SK-N-MC (cell line): ENCODE measurements around the gene MS4A12.

Experiments used
- DNase-seq: peaks from one replicate; pipeline ENCODE4 v3.0.0-alpha.2; 2011; ENCODE audit warnings: low read depth, low spot score
- H3K27ac ChIP-seq: fragments of 200-600 bp; sonication (generic); 2 replicates; pipeline ENCODE4 v1.5.1; 2016; ENCODE audit warnings: mixed run types
- H3K36me3 ChIP-seq: fragments of 200-600 bp; sonication (generic); 2 replicates; pipeline ENCODE4 v1.6.1; 2017; ENCODE audit warnings: antibody characterized with exemption, low read length, mixed read lengths; ENCODE audit not compliant: insufficient read depth
- H3K4me3 ChIP-seq: fragments of 200-600 bp; sonication (generic); 2 replicates; pipeline ENCODE4 v1.5.1; 2016
- H3K9ac ChIP-seq: fragments of 200-600 bp; sonication (generic); 2 replicates; pipeline ENCODE4 v1.8.0; 2017; ENCODE audit warnings: mixed run types, mixed read lengths; ENCODE audit not compliant: insufficient read length
- H3K9me3 ChIP-seq: fragments of 200-600 bp; sonication (generic); 2 replicates; pipeline ENCODE4 v1.6.1; 2017; ENCODE audit warnings: low read depth, mild to moderate bottlenecking, antibody characterized with exemption, low read length, moderate library complexity, mixed read lengths
- EZH2 ChIP-seq: fragments of 200-600 bp; sonication (generic); IDR thresholded peaks from one replicate; pipeline ENCODE4 v1.6.1; 2017; ENCODE audit warnings: antibody characterized with exemption
- FOXP2 ChIP-seq: optimal IDR thresholded peaks from 2 replicates; pipeline ENCODE3; 2011; ENCODE audit warnings: mild to moderate bottlenecking, moderate library complexity; ENCODE audit not compliant: insufficient read depth; ENCODE audit errors: extremely low read length, control extremely low read depth
- POLR2AphosphoS5 ChIP-seq: IDR thresholded peaks from 2 replicates; pipeline ENCODE4 v1.6.1; 2012; ENCODE audit warnings: mild to moderate bottlenecking, low read depth, low read length, borderline replicate concordance

MS4A12 gene

DNA sequence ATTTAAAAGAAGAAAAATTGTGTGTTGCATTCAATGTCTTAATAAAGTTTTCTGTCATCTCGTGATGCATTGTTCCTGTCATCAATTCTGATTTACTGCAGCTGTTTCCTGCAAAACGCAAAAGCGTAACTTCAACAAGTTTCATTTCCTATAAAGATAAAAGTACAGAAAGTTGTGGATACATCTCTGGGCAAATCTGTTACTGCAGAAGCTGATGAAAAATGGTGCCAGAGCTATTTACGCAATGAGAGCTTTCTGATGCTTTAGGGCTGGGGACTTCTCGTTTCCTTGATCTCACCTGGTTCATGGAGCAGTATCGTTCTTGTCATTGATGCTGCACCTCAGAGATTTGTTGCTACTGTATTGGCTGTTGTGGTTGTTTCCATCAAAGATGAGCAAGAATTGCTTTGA, 15.5 kb upstream of the MS4A12 start:
- H3K4me3 ChIP-seq, result no peak overlapping the region
- DNase-seq, result no peak
- H3K9me3 ChIP-seq, result no peaks in the 10 kb centered on the region
- no peak overlapping the region for H3K9ac ChIP-seq
- TF ChIP-seq POLR2AphosphoS5 (no peak), FOXP2 (no peak), EZH2 (no peak)
- no peaks in the 10 kb centered on the region for H3K36me3 ChIP-seq
- H3K27ac ChIP-seq, result no peak overlapping the region

DNA sequence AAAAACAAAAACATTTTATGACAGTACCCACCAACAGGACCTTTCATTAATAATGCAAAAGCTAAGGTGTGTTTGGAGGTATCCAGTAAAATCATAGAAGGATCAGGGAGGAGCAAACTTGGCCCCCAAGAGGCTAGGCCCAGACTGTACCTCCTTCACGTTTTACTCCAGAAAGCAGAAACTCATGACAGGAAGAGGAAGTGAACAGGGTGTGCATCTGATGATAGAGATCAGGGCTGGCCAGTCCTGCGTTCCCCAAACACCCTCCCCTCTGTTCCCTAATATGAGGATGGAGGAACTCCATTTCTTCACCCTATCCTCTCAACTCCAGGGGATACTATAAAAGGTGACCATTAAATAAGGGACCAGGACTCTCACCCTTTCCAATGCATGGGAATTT, 10.2 kb upstream of the MS4A12 start:
- DNase-seq, result no peak
- Histone ChIP-seq H3K4me3 (no peak overlapping the region), H3K9ac (no peak overlapping the region), H3K9me3 (no peaks in the 10 kb centered on the region), H3K36me3 (no peaks in the 10 kb centered on the region), H3K27ac (no peak overlapping the region)
- no peak for TF ChIP-seq FOXP2
- no peak for TF ChIP-seq EZH2
- TF ChIP-seq POLR2AphosphoS5, result no peak

DNA sequence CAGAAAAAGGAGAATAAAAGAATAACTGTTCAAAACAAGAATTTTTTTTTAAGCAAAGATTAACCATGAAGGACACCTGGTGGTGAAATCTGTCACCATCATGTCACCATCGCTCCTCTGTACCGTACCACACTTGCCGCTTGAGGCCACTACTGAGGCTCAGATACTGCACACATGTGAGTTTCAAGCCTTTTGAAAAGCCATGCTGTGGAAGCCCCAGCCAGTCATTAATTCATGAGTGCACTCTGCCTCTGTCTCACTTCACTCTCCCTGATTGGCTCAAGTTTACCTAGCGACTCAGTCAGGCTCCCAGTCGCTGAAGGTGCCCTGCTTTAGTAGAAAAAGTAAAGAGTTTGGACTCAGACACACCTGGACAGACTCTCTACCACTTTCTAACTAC, 6.6 kb upstream of the MS4A12 start:
- Histone ChIP-seq H3K36me3 (no peaks in the 10 kb centered on the region), H3K9me3 (no peaks in the 10 kb centered on the region), H3K4me3 (no peak overlapping the region), H3K9ac (no peak overlapping the region), H3K27ac (no peak overlapping the region)
- no peak for DNase-seq
- TF ChIP-seq FOXP2 (no peak), POLR2AphosphoS5 (no peak), EZH2 (no peak)

DNA sequence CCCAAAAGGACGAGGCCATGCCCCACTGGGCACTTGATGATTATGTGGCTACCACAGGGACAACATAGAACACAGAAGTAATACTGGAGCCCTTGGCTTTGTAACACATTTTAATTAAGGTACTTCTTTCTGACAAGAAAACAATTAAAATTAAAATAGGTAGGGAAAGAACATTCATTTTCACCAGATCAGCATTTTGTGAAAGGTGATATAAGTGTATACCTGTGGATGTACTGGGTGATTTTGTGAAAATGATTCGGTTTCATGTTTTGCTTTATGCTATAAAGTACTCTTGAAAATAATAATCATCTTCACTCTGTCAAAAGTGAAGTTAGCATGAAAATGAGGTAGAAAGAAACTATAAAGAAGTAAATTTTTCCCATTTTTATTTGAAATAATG, 876 bp downstream of the MS4A12 start:
- DNase-seq, result no peak
- TF ChIP-seq POLR2AphosphoS5 (no peak), EZH2 (no peak), FOXP2 (no peak)

DNA sequence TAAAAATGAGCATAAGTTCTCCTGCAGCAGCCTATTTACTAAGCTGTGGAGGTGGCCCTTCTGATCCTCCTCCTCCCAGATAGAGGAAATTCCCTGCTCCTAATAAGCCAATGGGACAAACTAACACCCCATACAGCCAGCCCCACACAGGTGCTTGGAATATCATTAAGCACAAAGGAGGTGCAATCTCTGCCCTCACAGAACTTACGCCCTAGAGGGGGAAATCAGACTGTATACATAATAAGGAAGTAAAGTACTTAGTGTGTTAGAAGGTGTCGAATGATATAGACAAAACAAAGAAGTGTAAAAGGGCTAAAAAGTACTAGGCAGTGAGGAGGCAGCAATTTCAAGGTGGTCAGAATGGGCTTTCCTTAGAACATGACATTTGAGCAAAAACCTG, 5.8 kb downstream of the MS4A12 start:
- no peak overlapping the region for H3K9ac ChIP-seq
- DNase-seq, result no peak
- H3K27ac ChIP-seq, result no peak overlapping the region
- no peaks in the 10 kb centered on the region for H3K36me3 ChIP-seq
- H3K4me3 ChIP-seq, result no peak overlapping the region
- TF ChIP-seq EZH2, result no peak
- no peaks in the 10 kb centered on the region for H3K9me3 ChIP-seq

More for the DNA sequence above, 876 bp downstream of the MS4A12 start:
- Histone ChIP-seq H3K9ac (no peak overlapping the region), H3K27ac (no peak overlapping the region), H3K4me3 (no peak overlapping the region), H3K36me3 (no peaks in the 10 kb centered on the region), H3K9me3 (no peaks in the 10 kb centered on the region)

DNA sequence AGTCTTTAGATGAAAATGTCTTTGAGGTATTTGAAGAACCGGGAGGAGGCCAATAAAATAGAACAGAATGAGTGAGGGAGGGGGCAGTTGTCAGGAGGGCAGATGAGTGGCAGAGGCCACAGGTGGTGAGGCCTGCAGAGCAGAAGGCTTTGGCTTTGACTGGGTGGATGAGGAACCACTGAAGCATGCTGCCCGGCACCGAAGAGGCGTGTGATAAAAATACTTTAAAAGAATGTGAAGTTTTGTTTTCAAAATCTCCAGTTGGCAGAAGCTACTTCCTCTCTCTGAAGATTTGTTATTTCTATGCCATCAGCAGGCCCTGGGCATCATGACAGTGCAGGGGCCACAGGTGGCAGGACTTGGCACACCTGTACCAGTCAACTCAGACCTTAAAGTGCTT, 6.3 kb downstream of the MS4A12 start:
- no peak overlapping the region for H3K9ac ChIP-seq
- no peaks in the 10 kb centered on the region for H3K36me3 ChIP-seq
- H3K9me3 ChIP-seq, result no peaks in the 10 kb centered on the region
- DNase-seq, result no peak
- H3K27ac ChIP-seq, result no peak overlapping the region
- H3K4me3 ChIP-seq, result no peak overlapping the region
- TF ChIP-seq POLR2AphosphoS5, result no peak
- no peak for TF ChIP-seq FOXP2
- no peak for TF ChIP-seq EZH2

DNA sequence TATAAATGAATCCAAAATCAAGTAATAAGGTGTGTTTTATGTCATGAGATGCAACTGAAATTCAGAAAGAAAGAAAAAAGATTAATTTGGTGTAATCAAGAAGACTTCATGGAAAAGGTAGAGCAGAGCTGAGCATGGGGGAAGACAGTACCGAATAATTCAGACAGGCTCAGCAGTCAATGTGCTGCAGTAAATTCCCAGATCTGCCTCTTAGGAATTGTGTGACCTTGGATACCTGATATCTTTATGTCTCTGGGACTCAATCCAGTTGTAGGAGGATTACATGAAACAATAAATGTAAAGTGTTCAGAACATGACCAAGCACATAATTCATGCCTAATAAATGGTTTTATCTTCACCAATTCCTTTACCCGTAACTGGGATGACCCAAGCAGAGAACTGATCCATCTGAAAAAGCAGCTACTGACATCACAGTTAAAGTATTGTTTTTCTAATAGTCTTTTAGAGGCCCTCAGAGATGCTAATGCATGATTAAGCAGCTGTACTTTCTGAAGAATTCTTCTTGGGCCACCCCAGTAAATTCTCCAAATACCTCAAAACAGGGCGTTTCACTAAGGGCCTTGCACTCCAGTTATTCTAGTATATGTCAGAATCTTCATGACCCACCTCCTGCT, 7.8 kb downstream of the MS4A12 start:
- Histone ChIP-seq H3K9ac (no peak overlapping the region), H3K36me3 (no peaks in the 10 kb centered on the region), H3K4me3 (no peak overlapping the region), H3K9me3 (no peaks in the 10 kb centered on the region), H3K27ac (no peak overlapping the region)
- TF ChIP-seq FOXP2, result no peak
- no peak for TF ChIP-seq EZH2
- no peak for TF ChIP-seq POLR2AphosphoS5
- no peak for DNase-seq

DNA sequence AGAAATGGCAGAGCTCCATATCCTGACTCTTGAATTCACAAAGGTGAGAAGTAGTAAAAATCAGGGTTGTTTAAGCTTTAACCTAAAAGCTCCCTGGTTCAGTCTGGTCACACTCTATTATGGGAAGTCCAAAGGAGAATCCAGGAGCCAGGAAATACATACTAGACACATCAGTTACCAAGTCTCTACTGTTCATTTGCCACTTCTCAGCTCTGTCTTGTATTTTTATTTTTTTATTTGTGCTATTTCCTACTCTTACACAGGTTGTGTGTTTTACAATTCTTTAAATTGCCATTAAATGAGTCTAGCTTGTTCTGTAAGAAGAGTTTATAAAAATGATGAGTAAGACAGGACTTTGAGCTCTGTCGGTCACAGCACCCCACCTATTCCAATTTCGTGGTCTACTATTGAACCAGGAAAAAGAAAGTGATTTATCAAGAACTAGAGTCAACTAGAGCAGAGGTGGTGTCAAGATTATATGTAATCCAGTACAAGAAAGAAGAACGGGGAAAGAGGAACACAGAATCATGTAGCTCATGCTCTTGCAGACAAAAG, 9.7 kb downstream of the MS4A12 start:
- no peak overlapping the region for H3K9ac ChIP-seq
- H3K36me3 ChIP-seq, result no peaks in the 10 kb centered on the region
- DNase-seq, result no peak
- no peaks in the 10 kb centered on the region for H3K9me3 ChIP-seq
- no peak for TF ChIP-seq EZH2
- TF ChIP-seq FOXP2, result no peak
- no peak for TF ChIP-seq POLR2AphosphoS5
- no peak overlapping the region for H3K4me3 ChIP-seq
- no peak overlapping the region for H3K27ac ChIP-seq
